GM08714 (cell line): ENCODE measurements around the gene JAK3.
A peak's percentile ranks its signal among the peaks of the same experiment; 100 is the strongest.

ENCODE experiments used
- H3K4me3 ChIP-seq: fragments of 200-500 bp; sonication (Bioruptor generic); 2 replicates; pipeline ENCODE4 v1.5.1; 2014; ENCODE audit warnings: mild to moderate bottlenecking, low read length, inconsistent platforms
- ZNF274 ChIP-seq: IDR thresholded peaks from 2 replicates; pipeline ENCODE4 v1.6.1; 2012; ENCODE audit warnings: mild to moderate bottlenecking, low read depth, low read length

JAK3 gene

DNA sequence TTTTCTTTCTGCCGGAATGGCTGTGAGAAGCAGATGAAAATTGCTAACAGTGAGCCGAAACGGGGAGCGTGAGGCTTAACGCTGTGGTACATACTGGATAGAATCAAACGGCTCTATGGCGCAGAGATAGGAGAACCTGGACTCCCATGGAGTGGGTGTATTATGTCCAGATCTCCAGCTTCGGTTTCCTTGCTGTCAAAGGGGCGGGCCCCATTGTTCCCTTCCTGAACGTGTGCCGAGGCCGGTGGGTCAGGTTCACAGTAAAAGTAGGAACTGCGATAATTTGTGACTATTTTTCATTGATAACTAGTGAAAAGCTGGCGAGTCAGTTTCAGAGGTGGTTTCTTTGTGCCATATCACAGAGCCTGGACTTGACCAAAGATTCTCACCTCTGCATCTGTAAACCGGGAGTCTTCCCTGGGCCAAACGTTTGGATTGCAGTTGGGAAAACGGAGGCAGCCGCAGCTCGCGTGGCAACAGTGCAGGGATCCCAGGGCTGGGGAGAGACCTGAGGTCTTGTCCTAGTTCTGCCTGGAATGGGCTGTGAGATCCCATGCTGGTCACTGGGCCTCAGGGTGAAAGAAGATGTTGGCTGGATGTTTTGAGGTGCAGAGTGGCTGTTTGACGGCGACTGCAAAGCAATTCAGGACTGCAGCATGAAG, 12.7 kb upstream of the JAK3 start:
- no peak for TF ChIP-seq ZNF274
- H3K4me3 ChIP-seq: peak overlapping the region; percentile 80

DNA sequence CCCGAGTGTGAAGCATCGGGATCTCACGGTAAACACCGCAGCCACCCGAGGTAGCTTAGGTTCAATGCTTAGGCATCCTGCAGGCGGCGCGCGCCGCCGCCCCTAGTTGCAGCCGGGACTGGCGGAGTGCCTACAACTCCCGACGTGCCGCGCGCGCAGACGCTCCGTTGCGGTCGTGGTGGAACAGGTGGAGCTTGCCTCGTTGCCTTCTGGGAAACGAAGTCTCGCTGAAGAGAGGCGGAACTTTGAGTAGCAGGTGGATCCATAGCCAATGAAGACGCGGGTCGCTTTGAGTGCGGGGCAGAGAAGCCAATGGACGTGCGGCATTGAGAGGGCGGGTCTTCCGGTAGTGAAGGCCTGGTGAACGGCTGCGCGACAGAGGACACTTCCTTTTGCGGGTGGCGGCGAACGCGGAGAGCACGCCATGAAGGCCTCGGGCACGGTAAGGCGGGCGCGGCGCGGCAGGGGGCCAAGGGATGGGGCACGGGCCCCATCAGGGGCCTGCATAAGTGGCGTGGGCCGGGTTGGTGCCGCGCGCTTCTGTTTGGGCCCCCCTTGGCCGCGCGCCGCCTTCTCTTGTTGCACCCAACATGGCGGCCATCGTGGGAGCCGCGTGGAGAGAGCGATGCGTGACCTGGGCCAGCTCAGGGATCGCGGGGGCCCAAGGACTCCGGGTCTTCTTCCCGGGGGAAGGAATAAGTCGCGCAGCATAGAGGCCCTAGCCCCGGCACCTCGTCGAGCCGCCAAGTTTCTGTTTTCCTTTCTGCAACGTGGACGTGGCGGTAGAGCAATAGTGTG, 11.9 kb upstream of the JAK3 start, which contains the start of gene RPL18A:
TSS of gene RPL18A (plus strand) at position 378 of the 798 bp plus-strand sequence. CDS start at position 425, 47 bp downstream.
- TF ChIP-seq ZNF274: no peak

DNA sequence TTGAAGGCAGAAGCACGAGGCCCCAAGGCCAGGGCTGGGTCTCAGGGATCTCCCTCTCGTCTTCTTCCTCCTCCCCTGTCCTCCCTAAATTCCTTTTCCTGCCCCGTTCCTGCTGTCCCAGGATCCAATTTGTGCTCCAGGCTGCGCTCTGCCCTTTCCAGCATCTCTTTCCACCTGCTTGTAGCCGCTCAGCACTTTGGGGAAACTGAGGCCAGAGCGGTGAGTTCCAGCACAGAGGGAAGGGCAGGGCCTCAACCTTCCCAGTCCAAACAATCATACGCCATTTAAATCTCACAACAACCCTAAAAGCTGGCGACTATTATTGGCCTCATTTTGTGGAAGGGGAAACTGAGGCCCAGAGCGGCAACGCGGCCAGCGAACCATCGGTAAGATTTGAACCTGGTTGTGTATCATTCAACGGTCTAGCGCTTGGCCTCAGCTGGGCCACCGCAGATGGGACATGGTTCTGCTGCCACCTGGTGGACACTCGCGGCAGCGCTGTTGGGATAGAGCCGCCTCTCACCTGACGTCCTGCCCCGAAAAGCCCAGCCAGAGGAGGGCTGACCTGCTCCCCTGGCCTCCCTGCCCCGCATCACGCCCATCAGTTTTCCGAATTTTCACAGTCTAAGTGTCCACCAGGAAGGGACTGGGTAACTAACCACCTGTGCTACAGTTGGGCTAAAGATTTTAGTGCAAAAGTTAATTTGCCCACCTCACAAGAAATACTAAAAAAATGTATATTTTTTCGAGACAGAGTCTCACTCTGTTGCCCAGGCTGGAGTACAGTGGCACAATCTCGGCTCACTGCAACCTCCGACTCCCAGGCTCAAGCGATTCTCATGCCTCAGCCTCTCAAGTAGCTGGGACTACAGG, 7.7 kb upstream of the JAK3 start:
- H3K4me3 ChIP-seq: no peak overlapping the region
- no peak for TF ChIP-seq ZNF274

More for the DNA sequence above, 11.9 kb upstream of the JAK3 start, which contains the start of gene RPL18A:
- H3K4me3 ChIP-seq: peak within 1 kb of the TSS; percentile 80

DNA sequence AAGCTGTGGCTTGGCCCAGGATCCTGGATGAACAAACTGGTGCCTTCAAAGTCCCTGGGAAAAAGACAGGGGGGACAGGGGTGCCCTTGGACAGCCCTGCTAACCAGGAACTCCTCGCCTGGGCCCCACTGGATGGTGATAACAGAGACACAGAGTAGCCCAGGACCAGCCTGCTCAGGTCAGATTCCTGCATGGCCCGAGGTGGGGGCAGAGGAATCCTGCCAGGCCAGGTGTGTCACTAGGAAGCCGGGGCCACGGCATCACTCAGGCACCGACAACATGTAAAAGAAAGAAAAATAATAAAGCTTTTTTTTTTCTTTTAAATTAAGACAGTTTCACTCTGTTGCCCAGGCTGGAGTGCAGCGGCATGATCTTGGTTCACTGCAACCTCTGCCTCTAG, 6.3 kb upstream of the JAK3 start:
- H3K4me3 ChIP-seq: no peak overlapping the region
- no peak for TF ChIP-seq ZNF274

DNA sequence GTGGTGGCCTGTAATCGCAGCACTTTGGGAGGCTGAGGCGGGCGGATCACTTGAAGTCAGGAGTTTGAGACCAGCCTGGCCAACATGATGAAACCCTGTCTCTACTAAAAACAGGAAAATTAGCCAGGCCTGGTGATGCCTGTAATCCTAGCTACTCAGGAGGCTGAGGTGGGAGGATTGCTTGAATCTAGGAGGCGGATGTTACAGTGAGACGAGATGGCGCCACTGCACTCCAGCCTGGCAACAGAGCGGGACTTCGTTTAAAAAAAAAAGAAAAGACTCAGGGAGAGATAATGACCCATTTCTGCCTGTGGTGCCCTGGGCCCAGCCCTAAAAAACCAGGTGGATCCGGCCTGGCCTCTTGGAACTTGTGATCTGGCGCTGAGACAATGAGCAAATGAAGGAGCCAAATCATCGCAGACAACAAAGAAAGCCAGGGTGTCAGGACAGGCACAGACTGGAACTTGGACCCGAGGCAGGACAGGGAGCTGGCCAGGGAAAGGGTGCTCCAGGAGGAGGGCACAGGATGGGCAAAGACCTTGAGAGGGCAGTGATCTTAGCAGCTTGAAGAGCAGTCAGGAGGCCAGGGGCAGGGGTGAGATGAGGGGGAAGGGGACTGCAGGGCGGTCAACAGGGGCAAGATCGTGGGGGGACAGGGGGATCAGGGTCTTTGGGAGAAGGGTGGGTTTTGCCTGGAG, 962 bp upstream of the JAK3 start:
- no peak for TF ChIP-seq ZNF274
- no peak overlapping the region for H3K4me3 ChIP-seq

DNA sequence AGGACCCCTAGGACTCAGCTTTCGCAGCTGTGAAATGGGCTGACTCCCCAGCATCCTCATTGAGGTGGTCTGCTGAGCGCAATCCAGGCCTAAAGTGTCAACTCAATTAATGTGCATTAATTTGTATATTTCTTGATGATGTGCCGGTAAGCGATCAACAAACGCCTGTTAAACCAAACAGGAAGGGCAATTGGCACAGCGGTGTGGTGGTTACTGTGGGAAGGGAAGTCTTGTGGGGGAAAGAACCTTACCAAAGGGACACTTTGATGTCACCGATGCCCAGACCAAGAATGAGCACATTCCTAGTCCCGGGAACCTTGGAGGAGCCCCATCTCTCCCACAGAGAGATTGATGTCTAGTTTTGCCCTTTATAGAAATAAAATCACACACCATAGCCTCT, 1.6 kb downstream of the JAK3 start:
- TF ChIP-seq ZNF274: no peak
- H3K4me3 ChIP-seq: no peak overlapping the region; the same call in 1 of the 2 replicates

DNA sequence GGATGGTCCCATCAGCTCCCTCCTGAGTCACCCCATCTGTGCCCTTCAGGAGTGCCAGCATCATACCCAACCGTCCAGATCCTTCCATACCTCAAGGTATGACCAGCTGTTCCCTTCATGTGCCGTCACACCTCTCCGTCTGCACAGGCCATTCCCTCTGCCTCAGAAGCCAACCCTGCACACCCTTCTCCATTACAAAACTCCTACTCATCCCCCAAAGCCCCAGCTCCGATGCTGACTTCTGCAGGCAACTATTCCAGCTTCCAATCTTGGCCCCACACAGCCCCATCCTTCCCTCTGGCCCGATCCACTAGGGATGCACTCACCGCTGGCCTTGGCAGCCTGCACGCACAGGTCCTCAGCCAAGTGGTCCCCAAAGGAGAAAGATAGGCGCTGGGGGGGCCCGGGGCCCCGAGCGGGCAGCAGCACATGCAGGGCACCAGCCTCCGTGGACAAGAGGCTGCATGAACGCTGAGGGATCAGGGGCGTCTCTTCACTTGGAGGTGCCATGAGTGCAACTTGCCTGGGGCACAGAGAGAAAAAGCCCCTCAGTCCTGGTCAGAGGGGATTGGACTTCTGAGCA, 3.8 kb downstream of the JAK3 start:
- H3K4me3 ChIP-seq: no peak overlapping the region
- TF ChIP-seq ZNF274: no peak

DNA sequence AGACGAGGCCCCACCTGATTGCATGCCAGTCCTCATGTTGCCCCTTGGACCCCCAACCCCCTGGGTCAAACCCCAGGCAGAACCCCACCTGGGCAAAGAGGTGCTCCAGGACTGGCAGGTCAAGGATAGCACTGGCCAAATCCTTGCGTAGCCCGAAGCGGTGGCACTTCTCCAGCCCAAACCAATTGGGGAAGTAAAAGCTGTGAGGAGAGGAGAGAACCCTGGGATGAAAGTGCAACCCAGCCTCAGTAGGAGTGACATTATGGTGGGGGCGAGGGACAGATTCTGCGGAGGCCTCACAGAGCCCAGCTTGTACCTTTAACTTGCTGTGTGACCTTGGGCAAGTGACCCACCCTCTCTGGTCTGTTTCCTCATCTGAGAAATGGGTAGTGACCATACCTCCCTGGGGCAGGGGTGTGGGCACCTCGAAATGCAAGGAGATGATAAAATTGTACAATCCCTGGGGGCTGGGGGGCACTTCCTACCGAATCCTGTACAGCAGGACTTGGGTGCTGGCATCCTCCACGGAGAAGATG, 4.4 kb downstream of the JAK3 start:
- H3K4me3 ChIP-seq: no peak overlapping the region
- no peak for TF ChIP-seq ZNF274

DNA sequence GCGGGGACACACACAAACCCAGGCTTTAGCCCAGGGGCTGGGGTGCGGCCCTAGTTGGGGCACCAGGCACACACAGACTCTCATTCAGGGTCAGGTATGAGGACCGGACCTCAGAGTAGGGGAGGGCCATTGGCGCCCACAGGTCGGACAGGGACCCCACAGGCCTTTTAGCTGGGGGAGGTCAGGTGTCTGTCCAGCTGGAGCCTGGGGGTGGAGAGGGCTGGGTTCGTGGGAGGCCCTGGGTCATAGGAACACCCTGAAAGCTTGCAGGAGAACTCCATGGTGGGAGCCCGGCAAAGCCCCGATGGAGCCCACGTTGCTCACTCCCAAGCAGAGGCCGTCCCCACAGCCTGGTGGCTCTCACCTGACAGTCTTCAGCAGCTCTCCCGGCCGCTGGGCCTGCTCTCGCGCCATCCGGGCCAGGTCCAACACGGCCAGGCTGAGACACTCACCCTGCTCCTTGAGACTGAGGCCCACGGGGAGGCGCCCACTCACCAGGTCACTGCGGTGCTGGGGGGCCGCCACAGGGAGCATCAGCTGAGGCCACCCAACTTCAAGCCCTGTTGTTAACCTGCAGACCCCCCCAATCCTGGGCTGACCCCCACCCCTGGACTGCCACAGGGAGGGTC, 5.0 kb downstream of the JAK3 start:
- no peak for TF ChIP-seq ZNF274
- H3K4me3 ChIP-seq: no peak overlapping the region

DNA sequence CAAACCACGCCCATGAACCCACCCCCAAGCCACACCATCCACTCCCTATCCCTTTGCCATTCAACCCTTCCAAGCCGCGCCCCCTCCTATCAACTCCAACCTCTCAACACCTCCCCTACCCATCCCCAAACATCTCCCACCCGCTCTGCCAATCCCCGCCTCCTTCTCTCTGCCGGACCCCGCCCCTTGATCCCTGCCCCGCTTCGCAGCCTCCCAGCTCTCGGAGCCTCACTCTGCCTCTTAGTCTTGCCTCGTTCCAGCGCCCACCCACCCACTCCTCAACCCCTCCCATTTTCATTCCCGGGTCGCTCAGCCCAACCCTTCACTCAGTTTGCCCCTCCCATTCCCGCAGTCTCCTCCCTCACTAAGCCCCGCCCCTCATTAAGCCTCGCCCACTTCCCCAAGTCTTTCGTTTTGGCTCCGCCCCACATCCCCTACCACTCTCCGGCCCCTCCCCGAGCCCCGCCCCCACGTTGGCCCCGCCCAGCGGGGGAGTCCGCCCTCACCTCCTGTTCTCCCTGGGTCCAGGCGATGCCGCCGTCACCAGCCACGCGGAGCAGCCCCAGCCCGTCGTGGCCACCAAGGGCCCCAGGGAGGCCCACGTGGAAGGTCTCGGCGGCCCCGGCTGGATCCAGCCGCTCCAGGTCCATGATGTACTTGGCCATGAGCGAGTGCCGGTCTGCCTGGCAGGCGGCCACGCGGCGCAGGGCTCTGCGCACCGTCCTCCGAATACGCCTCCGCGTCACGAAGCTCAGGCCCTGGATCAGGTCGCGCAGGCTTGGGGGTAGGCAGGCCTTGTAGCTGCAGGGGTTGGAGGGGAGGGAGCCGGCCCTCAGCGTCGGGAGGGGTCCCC, 5.7 kb downstream of the JAK3 start:
- H3K4me3 ChIP-seq: no peak overlapping the region
- no peak for TF ChIP-seq ZNF274

DNA sequence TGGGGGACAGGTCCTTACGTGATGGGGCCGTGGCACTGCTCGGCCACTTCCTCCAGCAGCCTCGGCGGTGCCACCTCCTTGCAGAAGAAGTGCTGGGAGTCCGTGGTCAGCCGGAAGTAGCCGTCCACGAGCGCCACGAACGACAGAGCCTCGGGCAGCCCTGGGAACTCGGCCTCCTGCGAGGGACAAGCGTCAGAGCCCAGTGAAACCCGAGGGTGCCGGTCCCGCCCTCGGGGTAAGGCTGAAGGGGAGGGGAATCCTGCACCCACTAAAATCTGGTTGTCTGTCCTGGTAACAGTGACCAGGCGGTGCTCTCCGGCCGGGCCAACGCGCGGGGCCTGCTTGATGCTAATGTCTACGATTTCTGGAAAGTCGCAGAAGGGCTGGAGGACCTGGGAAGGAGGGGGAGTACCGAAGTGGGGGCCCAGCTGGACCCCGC, 6.4 kb downstream of the JAK3 start:
- TF ChIP-seq ZNF274: no peak
- H3K4me3 ChIP-seq: no peak overlapping the region

DNA sequence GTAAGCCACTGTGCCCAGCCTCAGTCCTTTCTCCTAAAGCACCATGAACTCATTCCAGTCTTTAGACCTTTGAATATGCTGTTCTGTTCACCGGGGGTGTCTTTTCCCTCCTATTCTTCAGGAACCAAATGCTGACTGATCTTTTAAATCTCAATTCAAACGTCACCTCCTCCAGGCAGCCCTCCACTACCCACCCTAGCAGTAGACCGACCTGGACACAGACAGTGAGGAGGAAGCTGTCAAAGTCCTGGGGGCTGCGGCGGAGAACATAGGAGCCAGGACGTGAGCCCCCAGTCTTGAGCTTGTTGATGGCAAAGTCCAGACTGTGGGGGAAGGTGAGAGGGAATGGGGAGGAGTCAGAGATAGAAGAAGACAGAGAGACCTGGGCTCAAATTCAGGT, 7.8 kb downstream of the JAK3 start:
- TF ChIP-seq ZNF274: no peak
- H3K4me3 ChIP-seq: no peak overlapping the region
